NCI-H524 (cell line): ENCODE data around the gene H2AZ2.
A peak's percentile ranks its signal among the peaks of the same experiment; 100 is the strongest.
"Not testable (repeated sequence)": the region's sequence is repeated elsewhere in the genome, so short reads cannot be mapped to it uniquely, and the experiment has no call there.

Source experiments
- DNase-seq, 2 experiments: peaks; one replicate each; lab custom pipeline; 2025; lab: John Stamatoyannopoulos, UW

Gene H2AZ2

DNA sequence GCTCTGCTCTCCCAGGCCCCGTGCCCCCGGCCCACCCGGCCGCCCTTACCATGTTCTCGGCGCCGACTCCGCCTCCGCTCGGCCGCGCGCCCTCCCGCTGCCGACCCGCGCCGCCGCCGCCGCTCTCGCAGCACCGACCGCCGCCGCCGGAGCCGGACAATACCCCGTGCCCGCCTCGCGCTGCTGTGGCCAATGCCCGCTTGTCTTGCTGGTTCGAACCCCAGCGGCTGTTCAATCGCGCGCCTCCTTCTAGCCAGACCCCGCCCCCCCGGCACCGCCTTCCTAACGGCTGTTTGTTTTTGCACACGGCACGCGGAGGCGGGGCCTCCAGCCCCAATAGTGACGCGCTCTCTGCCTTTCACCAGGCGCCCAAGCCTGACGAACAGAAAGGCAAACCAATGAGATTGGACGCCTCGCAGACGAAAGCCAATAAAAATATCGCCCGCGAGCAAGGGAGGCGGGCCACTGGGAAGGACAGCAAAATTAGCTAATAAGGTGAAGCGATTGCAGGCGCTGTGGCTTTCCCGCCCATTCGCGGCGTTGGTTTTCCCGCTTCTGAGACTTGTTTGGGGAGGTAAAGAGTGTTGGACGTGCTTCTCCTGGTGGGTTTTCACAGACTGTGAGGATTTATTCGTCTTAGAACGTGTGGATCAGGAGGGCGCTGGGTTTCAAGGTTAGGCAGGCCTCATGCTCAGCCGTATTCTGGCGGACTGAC lies at the start of gene H2AZ2:
Gene H2AZ2, minus strand, starts transcription at position 168 of the 715 bp plus-strand sequence. Its CDS starts 116 bp downstream, at position 52.
- peak; percentile 98 to 99 for DNase-seq

DNA sequence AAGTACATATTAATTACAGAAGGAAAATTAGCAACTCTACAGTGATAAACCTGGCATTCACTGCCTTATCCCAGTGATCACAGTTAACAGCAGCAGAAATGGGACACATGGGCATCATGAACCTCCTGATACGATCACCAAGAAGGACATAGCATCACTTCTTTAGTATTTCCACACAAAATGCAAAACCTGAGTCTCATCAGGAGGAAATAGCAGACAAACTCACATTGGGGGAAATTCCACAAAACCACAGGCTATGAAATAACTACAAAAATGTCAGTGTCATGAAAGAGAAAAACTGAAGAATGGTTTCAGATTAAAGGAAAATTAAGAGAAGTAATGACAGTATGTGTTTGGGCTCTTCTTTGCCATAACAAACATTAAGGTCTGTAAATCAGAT lies 49.4 kb upstream of the H2AZ2 start:
- DNase-seq = no peak

DNA sequence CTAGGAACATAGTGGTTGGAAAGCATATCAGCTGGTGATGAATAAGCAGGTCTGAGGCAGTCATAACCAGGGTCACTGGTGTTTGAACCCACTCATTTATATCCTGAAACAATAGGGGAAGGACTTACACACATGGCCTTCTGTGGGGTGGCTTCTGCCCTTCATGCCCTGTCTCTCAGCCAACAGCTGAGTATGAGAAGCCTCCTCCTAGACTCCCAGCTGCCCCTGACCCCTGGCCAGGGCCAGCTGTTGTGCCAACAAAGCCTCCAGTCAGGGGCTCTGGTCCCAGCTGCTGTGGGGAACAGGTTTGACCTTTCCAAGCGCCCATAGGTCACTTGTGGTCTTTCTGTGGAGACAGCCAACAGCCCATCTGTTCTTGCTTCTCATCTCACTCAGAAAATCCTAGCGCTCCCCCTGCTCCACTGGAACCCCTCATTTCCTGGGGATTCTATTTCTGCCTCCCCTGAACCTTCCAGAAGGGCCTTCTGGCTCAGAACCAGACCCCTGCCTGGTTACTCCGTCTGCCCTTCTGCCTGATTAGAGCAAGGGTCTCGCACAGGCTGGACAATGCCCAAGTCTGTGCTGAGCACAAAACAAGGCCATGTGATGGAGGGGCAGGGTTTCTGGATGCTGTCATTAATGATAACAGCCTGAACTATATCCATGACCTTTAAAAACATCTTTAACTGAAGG lies 47.1 kb upstream of the H2AZ2 start:
- no peak for DNase-seq

GRCh38 chr7:44893710-44894234 lies 45.9 kb upstream of the H2AZ2 start:
- no peak for DNase-seq

- no peak for DNase-seq
These were observed 43.9 kb upstream of the H2AZ2 start for GRCh38 chr7:44891791-44892190.

DNA sequence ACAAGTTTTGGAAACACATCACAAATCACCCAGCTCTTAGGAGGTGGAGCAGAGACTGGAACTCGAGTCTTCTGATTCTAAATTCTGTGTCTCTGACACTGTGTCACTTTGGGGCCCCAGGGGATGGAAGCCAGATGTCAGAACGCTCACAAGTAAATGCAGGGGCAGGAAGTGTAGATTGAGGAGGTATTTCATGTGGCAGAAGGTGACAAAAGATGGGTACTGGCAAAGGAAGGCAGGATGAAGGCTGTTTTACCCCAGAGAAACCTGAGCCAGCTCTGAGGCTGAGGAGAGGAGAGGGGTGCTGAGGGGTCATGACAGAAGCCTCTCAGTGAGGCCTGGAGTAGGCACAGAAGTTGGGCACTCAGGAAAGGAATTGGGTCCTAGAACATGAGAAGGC lies 43.5 kb upstream of the H2AZ2 start:
- DNase-seq = no peak

- DNase-seq = no peak
These were observed 41.3 kb upstream of the H2AZ2 start for GRCh38 chr7:44889086-44889781.

GRCh38 chr7:44887293-44887692 lies 39.4 kb upstream of the H2AZ2 start:
- DNase-seq = no peak

DNA sequence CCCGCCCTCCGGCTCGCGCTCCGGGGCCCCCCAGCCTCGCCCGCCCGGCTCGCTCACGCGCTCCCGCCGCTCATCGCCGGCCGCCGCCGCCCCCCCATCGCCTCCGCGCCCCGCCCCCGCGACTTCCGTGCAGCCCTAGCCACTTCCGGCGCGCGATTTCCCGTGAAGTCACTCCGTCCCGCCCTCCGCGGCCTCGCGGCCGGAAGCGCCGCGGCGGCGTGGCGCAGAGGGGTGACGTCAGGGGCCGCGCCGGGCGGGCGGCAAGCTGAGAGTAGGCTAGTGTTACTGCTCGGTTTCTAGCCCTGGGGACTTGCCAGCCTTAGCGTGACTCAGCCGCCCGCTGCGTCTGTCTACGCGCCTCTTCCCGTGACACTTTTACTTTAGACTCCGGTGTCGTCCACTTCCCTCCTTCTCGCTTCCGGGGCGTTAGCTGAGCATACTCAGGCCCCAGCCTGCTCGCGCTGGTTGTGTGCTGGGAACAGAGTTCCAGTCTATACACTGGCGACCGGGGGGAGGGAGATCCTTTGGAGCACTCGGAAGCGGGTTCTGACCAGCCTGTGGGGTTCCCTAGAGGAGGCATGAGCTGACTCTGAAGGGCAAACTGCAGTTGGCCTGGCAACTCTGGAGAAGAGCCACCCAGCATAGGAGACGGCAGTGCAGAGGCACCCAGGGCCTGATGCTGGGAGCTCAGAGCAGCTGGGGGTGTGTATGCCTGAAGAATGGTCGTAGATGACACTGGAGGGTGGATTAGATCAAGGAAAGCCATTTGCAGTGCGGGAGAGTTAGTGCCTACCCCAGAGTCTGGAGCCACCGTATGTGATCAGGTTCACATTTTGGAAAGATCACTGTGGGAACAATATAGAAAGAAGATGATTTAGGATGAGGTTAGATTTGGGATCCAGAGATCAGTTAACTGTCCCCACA lies 37.8 kb upstream of the H2AZ2 start, which contains the start of gene PURB:
Gene PURB, minus strand, starts transcription at position 137 of the 924 bp plus-strand sequence. CDS start 182 bp downstream, outside the sequence.
- DNase-seq = peak; percentile 74 to 86

GRCh38 chr7:44884621-44885393 lies 36.9 kb upstream of the H2AZ2 start:
- peak in 1 of 2 experiments; percentile 22 for DNase-seq

- DNase-seq = no peak
These were observed 36.2 kb upstream of the H2AZ2 start for GRCh38 chr7:44883961-44884620.

- DNase-seq = no peak
These were observed 35.0 kb upstream of the H2AZ2 start for GRCh38 chr7:44882899-44883298.

- no peak for DNase-seq
These were observed 33.7 kb upstream of the H2AZ2 start for GRCh38 chr7:44881610-44882009.

GRCh38 chr7:44881066-44881600 lies 33.2 kb upstream of the H2AZ2 start:
- no peak for DNase-seq

DNA sequence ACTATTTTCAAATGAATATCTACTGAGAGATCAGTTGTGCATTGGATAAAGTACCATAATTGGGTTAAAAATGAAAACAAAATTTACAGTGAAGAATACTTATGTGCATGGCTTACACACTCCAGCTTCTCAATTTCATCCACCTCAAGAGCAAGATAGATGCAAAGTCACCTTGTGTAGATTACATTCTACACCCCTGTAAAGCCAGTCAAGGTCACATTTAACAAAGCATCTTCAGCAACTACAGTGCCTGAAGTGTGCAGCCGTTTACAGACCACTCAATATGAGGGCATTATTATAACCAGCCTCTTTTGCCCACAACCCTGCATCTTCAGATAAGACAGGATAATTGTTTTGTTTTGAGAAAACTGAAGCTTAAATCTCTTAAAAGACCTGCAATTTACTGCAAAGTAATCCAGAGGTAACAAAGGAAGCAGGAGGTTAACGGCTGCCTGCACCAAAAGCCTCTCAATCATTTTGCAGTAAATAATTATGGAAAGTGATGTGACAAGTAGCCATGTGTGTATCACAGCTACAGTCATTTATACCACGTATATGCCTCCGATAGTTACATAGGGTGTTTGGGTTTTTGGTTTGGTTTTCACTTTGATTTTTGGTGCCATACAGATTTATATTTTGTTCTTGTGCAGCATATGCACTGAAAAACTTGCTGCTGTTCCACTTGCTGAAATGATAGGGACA lies 32.6 kb upstream of the H2AZ2 start:
- no peak for DNase-seq

DNA sequence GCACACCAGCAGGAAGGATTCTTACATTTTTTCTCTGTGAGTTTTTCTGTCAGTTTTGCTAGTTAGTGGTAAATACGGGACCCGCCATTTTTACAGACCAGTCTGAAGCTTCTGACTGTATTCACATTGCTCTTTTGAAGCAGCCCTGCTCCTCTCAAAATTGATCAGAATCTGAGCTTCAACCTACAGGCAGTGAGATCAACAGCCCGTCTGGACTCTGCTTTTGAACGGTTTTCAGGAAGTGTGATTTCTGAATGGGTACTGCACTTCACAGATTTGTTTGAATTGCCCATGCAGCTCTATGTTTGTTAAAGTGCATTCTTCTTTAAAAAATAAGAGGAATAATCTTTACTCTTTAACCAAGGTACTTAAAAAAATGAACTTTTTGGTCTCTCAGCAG lies 28.5 kb upstream of the H2AZ2 start:
- DNase-seq = no peak

GRCh38 chr7:44875241-44875640 lies 27.4 kb upstream of the H2AZ2 start:
- no peak for DNase-seq

DNA sequence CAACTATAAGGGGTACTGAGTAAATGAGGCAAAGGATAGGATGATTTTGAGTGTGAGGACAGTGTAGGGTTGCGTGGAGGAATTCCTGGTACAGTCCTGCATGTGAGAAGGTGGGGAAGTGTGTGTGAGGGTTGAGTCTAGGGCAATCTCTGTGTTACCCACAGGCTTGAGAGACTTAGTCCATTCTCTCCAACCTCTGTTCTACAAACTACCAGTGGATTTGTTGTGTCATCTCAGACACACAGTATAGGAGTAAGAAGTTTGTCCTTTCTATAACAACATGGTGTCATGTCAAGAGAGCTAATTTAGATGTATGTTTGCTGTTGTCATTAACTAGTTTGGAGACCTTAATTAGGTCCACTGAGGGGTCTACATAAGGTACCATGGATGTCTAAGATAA lies 24.9 kb upstream of the H2AZ2 start:
- no peak for DNase-seq

DNA sequence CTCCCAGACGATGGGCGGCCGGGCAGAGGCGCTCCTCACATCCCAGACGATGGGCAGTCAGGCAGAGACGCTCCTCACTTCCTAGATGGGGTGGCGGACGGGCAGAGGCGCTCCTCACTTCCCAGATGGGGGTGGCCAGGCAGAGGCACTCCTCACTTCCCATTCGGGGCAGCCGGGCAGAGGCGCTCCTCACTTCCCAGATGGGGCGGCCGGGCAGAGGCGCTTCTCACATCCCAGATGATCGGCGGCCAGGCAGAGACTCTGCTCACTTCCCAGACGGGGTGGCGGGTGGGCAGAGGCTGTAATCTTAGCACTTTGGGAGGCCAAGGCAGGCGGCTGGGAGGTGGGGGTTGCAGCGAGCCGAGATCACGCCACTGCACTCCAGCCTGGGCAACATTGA lies 24.0 kb upstream of the H2AZ2 start:
- not testable (repeated sequence) for DNase-seq
